HG03460 (cell line): ENCODE measurements around the gene ATG16L1.
"Not testable (repeated sequence)": the region's sequence is repeated elsewhere in the genome, so short reads cannot be mapped to it uniquely, and the experiment has no call there.

Experiments
- ATAC-seq: cut with Tn5 transposase; IDR thresholded peaks from one replicate; pipeline ENCODE4 v1.9.1; 2021; ENCODE audit not compliant: unreplicated experiment

ATG16L1 gene

DNA sequence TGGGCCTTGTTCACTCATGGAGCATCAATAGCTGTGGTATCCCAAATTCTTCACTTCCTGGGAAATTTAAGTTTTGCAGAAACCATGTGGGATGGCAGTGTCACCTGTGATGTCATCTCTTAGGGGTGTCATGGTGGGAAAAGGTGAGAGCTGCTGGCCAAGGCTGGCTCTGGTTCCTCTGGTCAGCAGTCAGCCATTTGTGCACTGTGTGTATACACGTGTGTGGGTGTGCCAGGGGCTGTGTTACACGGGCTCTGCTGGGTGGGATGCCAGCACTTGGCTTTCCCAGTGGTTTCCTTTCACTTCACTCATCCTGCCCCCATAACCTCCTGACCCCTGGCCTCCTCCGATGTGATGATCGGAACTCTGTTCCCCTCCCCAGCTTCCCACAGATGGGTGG lies 77.4 kb downstream of the ATG16L1 start:
- ATAC-seq: no peak

DNA sequence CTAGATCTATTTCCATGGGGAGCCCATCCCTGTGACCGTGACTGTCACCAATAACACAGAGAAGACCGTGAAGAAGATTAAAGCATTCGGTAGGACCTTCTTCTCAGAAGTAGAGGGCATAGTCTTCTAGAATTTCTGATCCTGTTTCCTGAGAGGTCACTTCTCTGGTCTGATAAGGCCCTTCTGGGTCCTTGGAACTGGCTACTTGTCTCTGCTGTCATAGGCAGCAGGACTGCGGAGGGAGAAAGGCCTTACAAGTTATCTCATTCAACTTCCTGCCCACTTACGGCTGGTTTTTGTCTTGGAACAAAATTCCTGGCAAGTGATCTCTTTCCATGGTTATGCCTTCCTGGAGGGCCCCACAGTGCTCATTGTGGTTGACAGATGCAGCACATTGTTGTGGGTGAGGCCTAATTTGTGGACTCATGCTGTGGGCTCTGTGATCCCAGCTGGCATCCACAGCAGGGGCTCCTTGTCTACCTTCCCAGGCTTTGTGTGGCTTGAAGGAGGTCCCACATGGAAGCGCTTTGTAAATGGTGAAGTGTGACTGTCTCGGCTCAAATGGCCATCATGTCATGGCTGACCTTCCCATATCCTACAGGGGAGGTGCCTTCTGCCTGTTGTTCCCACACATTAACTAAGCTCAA lies 78.1 kb downstream of the ATG16L1 start:
- no peak for ATAC-seq

DNA sequence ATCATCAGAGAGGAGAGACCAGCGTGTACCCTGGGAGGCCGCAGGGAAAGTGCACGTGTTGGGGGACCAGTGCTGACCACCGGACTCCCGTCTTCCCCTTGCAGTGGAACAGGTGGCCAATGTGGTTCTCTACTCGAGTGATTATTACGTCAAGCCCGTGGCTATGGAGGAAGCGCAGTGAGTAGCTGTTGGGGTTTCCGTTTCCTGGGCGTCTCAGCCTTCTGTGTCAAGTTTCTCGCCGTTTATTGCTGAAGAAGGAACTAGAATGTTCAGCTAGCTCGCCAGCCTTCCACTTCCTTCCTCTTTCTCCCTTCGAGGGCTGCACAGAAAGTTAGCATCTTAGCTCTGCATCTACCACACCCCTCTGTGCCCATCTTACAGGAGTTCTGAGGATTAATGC lies 80.1 kb downstream of the ATG16L1 start:
- peak; percentile 94 for ATAC-seq

DNA sequence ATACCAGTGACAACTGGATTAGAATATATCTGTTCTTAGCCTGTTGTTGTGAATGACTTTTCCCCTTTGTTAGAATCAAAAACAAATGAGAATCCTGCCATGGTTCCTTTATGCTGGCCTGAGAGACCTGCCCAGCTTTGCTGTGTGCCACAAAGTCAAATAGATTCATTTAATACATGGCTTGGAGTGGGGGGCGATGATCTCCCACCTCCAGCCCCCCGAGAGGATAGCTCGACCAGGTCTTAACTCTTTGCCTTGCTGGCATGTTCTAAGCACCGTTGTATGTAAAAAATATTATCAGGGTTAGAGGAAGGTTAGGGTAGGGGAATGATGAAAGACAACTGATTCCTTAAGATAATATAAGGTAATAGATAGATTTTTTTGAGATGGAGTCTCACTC lies 80.7 kb downstream of the ATG16L1 start:
- no peak for ATAC-seq

DNA sequence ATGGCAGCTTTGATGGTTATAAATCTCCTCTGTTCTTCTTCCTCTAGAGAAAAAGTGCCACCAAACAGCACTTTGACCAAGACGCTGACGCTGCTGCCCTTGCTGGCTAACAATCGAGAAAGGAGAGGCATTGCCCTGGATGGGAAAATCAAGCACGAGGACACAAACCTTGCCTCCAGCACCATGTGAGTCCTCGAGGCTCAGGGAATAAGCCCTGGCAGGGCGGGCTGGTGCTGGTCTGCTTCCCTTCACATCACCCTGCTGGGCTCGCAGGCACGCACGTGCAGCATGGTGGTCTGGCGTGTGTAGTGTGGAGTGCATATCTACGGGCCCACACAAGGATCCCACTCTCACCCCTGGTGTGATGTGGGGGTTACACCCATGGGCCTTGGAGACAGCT lies 83.4 kb downstream of the ATG16L1 start:
- ATAC-seq: no peak

DNA sequence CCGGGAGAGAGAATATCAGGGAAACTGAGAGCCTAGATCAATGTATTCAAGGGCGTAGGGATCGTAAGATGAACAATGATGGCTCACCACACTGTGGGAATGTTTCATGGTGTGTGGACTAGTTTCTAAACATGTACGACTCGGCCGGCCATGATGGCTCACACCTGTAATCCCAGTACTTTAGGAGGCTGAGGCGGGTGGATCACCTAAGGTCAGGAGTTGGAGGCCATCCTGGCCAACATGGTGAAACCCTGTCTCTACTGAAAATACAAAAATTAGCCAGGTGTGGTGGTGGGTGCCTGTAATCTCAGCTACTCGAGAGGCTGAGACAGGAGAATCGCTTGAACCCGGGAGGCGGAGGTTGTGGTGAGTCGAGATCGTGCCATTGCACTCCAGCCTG lies 84.6 kb downstream of the ATG16L1 start:
- not testable (repeated sequence) for ATAC-seq

DNA sequence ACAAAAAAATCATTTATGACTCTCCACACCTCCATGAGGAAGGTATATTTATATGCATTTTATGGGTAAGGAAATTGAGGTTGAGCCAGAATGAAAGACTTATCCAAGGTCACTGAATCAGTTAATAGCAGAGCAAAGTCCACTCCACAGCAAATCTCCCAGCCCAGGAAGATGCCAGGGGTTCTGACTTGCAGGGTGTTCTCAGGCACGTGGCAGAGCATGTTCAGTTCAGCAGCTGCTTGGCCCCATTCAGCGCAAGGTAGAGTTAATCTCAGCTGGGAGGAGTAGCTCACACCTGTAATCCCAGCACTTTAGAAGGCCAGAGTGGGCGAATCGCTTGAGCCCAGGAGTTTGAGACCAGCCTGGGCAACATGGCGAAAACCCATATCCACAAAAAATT lies 85.1 kb downstream of the ATG16L1 start:
- no peak for ATAC-seq

DNA sequence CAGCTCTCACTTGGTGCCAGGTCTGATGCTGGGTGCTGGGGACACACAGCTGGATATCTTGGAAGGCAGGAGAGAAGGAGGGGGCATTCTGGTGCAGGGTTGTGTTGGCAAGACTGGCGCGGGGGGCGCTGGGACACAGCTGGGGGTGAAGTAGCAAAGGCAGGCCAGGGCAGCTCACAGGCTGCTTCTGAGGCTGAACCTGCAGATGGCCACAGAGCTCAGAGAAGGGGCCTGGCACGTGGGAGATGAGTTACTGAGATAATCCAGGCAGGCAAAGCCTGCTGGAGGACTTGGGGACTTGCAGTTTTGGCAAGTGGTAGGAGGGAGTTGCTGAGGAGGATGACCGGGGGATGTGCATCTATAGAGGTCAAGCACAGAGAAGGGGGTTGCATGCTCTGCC lies 86.6 kb downstream of the ATG16L1 start:
- ATAC-seq: no peak

DNA sequence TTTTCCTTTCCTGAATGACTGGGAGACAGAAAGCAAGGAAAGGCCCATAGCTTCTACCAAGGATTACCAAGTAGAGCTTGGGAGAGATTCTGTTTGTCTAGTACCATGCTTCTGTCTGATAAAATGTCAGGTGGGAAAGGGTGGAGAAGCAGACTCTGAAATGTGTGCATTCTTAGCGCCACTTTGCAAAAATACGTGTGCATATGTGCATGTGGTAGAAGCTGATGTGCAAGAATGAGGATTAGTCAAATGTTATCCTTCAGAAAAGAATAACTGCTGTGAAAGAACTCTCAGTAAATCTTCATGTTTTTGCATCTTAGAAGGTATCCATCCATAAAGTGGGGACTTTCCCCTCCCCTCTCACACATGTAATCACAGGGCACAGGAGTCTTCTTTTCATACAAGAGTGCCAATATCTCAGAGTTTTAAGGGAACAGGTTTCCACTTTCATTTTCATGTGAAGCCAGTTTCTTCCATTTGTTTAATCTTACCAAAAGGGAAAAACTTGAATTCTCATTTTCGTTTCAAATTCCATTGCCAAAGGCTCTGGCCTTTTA lies 87.4 kb downstream of the ATG16L1 start:
- ATAC-seq: no peak

DNA sequence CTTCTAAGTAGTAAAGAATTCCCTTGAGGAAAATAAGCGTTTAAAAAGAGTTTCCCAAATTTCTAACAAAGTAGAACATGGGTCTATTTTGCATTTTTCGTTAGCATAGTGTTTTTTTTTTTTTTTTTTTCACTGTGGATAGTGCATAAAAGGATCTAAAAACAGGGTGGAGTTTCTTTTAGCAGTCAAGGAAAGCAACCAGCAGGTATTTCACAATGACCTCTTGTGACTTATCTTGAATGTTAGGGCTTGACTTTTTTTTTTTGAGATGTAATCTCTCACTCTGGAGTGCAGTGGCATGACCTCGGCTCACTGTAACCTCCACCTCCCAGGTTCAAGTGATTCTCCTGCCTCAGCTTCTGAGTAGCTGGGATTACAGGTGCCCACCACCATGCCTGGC lies 88.0 kb downstream of the ATG16L1 start:
- ATAC-seq: no peak

DNA sequence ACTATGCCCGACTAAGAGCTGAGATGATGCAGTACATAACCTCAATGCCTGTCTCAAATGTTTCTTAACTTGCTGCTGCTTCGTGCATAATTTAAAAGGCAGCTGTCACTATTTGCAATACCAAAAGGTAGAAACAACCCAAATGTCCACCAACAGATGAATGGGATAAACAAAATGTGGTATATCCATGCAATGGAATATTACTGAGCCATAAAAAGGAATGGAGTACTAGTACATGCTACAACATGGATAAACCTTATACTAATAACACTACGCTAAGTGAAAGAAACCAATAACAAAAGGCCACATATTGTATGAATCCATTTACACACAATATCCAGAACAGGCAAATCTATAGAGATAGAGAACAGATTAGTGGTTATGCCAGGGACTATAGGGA lies 89.8 kb downstream of the ATG16L1 start:
- no peak for ATAC-seq

DNA sequence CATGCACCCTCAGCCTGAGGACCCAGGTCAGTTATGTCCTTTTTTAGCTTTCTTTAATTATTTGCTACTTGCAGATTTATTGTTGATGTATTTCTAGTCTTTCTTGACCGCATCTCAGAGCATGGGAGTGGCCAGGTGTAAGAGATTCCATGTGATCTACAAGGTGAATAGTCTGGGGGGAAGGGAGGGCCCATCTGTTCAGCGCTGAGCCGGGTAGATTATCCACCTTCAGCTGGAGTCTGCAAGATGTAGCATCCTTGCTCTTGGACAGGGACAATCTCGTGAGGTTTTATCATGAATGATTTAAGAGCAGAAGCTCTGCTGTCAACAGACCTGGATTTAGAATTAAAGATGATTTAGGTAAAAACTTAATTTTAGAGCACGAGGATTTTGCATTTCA lies 90.8 kb downstream of the ATG16L1 start:
- ATAC-seq: no peak

DNA sequence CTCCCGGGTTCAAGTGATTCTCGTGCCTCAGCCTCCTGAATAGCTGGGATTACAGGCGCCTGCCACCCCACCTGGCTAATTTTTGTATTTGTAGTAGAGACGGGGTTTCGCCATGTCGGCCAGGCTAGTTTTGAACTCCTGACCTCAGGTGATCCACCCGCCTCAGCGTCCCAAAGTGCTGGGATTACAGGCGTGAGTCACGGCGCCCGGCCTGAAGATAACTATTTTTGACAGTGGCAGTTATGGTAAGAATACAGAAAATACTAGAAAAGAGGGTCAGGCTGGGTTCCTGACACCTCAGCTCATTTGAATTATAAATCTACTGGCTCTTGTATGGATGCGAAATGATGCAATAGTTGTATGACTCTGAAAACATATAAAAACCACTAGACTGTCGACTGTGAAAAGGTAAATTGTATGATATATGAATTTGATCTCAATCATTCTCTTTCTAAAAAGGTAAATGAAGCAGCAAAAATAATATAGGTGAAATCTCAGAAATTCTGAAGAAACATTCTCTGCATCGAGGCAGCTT lies 91.8 kb downstream of the ATG16L1 start:
- ATAC-seq: no peak
